Neuron (in vitro differentiated cells): ENCODE measurements around the gene DNMT3A.

Source experiments
- H2AFZ ChIP-seq: one replicate; pipeline ENCODE4 v1.6.1; 2013; ENCODE audit warnings: low read depth, mild to moderate bottlenecking, inconsistent platforms, low read length, moderate library complexity
- H3K27me3 ChIP-seq: one replicate; pipeline ENCODE4 v1.6.1; 2013; ENCODE audit warnings: low read length; ENCODE audit not compliant: insufficient read depth
- H3K36me3 ChIP-seq: one replicate; pipeline ENCODE4 v1.6.1; 2013; ENCODE audit warnings: low read length; ENCODE audit not compliant: insufficient read depth
- H3K4me1 ChIP-seq: one replicate; pipeline ENCODE4 v1.6.1; 2013; ENCODE audit warnings: low read length; ENCODE audit not compliant: insufficient read depth
- H3K4me3 ChIP-seq: 2 replicates; pipeline ENCODE4 v1.5.1; 2013; ENCODE audit warnings: mild to moderate bottlenecking, low read length, moderate library complexity
- H3K9me3 ChIP-seq: one replicate; pipeline ENCODE4 v1.6.1; 2013; ENCODE audit warnings: low read length

DNMT3A gene

DNA sequence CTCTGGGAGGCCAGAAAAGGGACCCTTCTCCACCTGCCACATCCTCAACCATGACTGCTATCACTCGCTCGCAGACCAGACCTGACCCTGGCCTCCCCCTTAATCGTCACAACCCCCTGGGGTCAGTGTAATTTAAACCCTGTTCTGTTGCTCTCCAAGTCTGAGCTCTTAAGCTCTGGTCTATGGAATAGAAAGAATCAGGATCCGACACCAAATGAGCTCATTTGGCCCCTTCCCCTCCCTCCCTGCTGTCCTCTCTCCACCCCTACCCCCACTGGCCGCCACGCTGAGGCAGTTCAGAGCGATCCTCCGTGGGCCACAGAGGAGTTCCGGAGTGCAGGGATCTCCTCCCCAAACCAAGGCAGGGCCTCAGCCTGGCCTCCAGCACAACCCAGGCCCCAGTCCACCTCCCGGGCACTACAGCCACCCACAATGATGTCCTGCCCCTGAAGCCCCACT is 5.3 kb downstream of the DNMT3A start:
- no peak overlapping the region for H3K4me3 ChIP-seq
- H3K9me3 ChIP-seq: no peaks in the 10 kb centered on the region
- no peak overlapping the region for H2AFZ ChIP-seq
- no peaks in the 10 kb centered on the region for H3K36me3 ChIP-seq
- H3K4me1 ChIP-seq: no peaks in the 10 kb centered on the region
- H3K27me3 ChIP-seq: no peaks in the 10 kb centered on the region

DNA sequence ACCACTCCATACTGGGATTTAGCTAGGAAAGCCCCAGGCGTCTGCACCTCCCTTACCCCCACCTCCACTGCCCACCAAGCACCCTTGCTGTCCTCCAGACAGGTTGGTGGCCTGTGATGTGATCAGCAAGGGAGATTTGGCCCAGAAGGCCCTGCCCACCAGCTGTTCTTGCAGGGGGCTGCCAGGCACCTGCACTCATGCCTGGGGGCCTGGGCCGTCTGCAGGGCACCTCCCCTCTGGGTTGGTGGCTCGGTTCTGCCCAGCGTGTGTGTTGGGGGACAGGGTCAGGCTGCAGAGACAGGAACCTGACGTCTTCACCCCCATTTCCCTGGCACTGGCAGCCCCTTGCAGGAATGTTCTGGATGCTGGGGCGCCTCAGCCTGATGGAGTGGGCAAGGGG is 5.8 kb downstream of the DNMT3A start:
- Histone ChIP-seq H3K4me1 (no peaks in the 10 kb centered on the region), H3K27me3 (no peaks in the 10 kb centered on the region)

DNA sequence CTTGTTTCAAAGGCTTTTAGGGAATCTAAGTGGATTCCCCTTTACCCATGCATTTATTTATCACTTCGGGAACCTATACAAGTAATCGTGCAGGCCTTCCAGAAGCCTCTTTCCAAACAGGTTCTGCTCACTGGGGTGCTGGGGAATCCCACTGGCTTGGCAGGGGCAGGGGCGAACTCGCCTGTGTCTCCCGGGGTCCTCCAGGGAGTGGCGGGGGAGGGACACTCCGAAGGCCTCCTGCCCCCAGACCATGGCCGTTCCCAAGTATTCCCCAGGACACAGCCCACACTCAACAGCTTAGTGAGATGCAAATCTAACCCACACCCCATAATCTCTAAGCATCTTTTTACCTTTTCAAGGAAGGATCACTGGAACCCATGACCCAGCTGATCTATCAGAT is 6.5 kb downstream of the DNMT3A start:
- Histone ChIP-seq H3K27me3 (no peaks in the 10 kb centered on the region), H3K4me1 (no peaks in the 10 kb centered on the region), H2AFZ (no peak overlapping the region), H3K36me3 (no peaks in the 10 kb centered on the region), H3K9me3 (no peaks in the 10 kb centered on the region), H3K4me3 (no peak overlapping the region)

More for the DNA sequence above, 5.8 kb downstream of the DNMT3A start:
- H3K4me3 ChIP-seq: no peak overlapping the region
- H3K36me3 ChIP-seq: no peaks in the 10 kb centered on the region
- no peak overlapping the region for H2AFZ ChIP-seq
- H3K9me3 ChIP-seq: no peaks in the 10 kb centered on the region

DNA sequence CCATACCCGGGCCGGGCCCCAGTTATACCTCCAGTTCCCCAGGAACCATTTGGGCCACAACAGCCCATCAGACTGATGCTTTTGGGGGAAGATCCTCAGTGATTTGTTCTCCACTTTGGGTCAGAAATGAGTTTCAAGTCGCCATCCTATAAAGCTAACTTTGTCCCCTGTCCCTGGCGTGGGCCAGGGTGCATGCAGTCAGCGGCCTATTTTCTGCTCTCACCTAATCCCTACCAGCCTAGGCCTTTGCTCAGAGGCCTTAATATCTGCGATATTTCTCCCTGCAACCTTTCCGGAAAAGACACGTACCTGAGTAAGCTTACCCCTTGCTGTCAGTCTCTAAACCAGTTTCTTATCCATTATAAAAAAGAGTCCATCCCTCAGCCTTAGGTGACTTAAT is 7.2 kb downstream of the DNMT3A start:
- no peaks in the 10 kb centered on the region for H3K4me1 ChIP-seq
- no peaks in the 10 kb centered on the region for H3K36me3 ChIP-seq
- no peak overlapping the region for H2AFZ ChIP-seq
- H3K27me3 ChIP-seq: no peaks in the 10 kb centered on the region
- no peaks in the 10 kb centered on the region for H3K9me3 ChIP-seq
- no peak overlapping the region for H3K4me3 ChIP-seq

DNA sequence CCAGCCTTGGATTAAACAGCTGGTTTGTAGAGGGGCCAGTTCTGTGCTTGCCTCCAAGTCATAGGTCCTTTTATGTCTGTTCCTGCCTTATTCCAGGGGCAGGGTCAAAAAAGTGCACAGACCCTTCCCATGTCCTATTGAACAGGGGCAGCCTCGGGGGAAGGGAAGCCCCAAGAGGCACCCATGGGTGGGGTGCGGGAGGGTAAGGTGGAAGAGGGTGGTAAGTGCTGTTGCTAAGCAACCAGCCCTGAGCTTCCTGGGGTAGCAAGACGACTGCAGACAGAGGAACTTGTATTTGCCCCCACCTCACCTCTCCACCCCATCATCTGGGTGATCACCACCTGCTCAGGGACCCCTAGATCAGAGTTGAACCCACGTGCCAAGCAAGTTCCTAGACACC is 7.7 kb downstream of the DNMT3A start:
- no peak overlapping the region for H3K4me3 ChIP-seq
- no peaks in the 10 kb centered on the region for H3K36me3 ChIP-seq
- H3K9me3 ChIP-seq: no peaks in the 10 kb centered on the region
- no peak overlapping the region for H2AFZ ChIP-seq
- H3K4me1 ChIP-seq: no peaks in the 10 kb centered on the region
- no peaks in the 10 kb centered on the region for H3K27me3 ChIP-seq

DNA sequence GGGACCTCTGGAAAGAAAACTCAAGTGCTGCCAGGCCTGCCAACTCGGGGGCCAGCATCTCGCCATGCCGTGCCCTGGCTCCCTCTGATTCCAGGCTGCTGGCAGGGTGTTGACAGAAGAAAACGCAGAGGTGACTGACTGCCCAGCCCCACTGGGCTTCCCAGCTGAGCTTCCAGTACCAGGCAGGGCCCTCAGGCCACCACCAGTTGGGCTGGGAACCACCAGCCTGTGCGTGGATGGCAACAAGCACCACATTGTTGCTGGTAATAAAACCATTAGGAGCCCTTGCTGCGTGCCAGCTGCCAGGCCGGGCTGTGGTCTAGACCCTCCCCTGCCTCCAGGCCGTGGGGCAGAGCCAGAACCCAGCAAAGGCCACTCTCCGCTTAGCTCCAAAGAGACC is 9.2 kb downstream of the DNMT3A start:
- no peaks in the 10 kb centered on the region for H3K27me3 ChIP-seq
- H3K4me3 ChIP-seq: no peak overlapping the region
- no peaks in the 10 kb centered on the region for H3K4me1 ChIP-seq

DNA sequence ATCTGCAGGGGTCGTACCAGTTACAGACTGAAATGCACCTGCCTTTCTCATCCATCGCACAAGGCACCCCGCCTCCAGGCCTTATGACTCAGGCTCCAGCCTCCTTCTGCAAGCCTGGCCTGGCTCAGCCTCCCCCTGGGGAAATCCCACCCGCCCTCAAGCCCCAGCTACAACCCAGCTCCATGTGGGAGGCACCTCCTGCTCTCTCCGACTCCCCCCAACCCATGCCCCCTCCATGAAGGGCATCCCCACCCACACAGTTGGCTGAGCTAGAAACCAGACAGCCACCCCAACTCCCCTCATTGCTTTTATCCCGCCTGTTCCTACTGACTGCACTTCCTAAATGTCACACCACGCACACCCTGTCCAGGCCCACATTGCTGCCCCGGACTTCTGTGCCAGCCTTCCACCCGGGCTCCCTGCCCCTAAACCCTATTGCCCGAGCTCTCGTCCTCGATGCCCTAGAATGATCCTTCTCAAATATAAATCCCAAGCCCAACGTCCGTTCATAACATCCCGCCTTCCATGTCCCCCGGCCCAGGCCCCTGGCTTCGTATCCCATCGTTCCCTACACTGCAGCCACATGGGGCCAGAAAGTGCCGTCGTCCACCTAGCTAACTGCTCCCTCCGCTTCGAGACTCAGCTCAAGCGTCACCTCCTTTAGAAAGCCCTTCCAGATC is 9.9 kb downstream of the DNMT3A start:
- H3K36me3 ChIP-seq: no peaks in the 10 kb centered on the region
- no peaks in the 10 kb centered on the region for H3K27me3 ChIP-seq
- no peak overlapping the region for H3K4me3 ChIP-seq
- H3K9me3 ChIP-seq: peaks cover 5% of the 10 kb centered on the region
- no peak overlapping the region for H2AFZ ChIP-seq
- no peaks in the 10 kb centered on the region for H3K4me1 ChIP-seq

More for the DNA sequence above, 9.2 kb downstream of the DNMT3A start:
- no peaks in the 10 kb centered on the region for H3K36me3 ChIP-seq
- H3K9me3 ChIP-seq: no peaks in the 10 kb centered on the region
- H2AFZ ChIP-seq: no peak overlapping the region

DNA sequence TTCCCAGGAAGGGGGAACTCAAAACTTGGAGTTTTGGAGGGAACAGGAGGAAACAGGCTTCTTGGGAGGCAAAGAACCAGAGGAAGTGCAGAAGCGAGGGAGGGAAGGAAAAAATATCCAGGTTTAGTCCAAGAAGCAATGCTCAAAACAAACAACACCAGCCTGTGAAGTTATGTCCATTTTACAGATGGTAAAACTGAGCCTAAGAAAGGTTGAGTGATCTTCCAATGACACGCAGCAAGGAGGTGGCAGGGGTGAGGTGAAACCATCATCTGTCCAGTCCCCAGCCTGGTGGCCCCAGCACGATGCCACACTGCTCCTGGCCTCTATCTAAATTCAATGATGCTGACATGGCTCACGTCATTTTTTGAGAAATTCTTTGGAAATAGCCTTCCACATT is 10.8 kb downstream of the DNMT3A start:
- Histone ChIP-seq H2AFZ (no peak overlapping the region), H3K4me3 (no peak overlapping the region), H3K9me3 (peaks cover 11% of the 10 kb centered on the region), H3K36me3 (no peaks in the 10 kb centered on the region), H3K4me1 (no peaks in the 10 kb centered on the region), H3K27me3 (no peaks in the 10 kb centered on the region)

DNA sequence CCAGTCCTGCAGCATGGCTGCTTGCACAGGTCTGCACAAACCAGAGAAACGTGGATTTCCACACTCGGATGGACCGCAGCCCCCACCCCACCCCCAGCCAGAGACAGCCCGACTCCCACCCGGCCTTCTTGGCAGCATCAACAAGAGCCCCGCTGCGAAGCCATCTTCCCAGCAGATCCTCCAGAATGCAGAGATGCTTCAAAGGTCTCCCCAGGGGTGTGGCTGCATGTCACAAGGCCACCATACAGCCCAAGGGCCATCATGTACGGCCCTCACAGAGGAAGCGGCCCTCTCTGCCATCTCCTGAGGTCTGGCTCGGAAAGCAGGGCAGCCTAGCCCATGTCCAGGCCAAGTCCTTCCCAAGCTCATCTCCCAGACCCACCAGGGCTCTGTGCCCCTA is 11.5 kb downstream of the DNMT3A start:
- Histone ChIP-seq H2AFZ (no peak overlapping the region), H3K9me3 (peaks cover 11% of the 10 kb centered on the region), H3K4me3 (no peak overlapping the region), H3K36me3 (no peaks in the 10 kb centered on the region), H3K27me3 (no peaks in the 10 kb centered on the region), H3K4me1 (no peaks in the 10 kb centered on the region)

DNA sequence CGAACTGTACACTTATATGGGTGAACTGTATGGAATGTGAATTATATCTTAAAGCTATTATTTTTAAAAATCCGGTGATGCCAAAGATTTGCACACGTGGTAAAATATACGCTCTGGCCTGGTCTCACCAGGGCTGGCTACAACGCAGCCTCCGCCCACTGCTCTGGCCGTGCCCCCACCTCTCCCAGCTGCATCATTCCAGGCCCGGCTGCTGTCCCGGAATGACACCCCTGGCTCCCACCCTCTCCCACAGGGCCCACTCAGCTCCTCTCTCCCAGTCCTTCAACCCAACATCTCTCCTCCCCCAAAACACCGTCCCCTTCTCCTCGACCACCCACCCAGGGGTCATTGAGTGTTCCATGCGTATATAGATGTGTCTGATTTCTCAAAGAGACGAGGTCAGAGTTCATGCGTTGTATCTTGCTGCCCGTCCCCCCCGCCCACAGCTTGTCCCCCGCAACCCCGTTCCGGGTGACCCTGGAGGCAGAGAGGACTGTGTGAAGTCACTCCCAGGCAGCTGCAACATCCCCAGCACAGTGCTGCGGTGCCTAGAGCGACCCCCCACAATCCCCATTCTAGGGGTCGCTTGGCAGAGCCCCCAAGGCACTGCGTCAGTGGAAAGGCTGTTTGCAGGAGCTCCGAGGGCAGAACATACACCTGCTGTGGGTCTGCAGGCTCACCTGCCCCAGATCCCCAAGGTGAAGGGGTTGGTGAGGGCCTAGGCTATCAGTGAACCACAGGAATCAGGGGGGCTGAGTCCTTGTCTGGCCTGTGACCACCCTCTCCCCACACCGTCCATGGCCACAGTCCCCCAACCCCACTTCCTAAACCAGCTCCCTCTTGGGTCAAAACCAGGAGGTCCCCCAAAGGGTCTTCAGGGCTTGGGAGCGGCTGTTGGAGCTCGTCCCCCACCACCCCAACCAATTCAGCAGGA is 13.3 kb downstream of the DNMT3A start:
- no peaks in the 10 kb centered on the region for H3K27me3 ChIP-seq
- no peaks in the 10 kb centered on the region for H3K4me1 ChIP-seq
- H3K4me3 ChIP-seq: no peak overlapping the region
- H3K9me3 ChIP-seq: peaks cover 13% of the 10 kb centered on the region
- no peaks in the 10 kb centered on the region for H3K36me3 ChIP-seq
- no peak overlapping the region for H2AFZ ChIP-seq

DNA sequence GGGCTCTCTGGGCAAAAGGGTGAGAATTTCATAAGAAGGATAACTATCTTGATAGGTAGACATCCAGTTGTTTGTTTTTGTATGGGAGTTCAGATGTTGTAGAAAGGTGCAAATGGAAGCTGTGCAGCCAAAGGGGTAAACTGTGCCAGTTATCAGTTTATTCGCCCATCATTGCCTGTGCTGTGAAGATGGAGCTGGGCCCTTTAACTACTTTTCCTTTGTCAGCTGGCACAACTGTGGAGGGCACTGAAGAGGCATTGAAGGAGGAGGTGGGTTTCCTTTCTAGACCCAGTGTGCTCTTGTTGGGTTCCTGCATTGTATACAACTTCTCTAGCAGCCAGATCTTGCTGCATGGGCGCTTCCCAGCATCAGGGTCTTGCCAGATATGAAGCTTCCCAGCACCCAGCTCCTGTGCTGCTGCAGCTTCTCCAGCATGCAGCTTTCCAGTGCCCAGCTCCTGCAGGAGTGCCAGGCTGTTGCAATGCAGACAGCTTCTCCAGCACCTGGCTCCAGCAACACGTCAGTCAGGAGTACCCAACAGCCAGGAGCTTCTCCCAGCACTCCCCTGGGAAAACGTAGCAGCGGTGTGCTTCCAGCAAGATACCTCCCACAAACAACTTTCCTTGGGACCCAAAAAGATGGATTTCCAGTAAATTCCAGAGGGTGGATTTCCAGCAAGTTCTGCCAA is 15.3 kb downstream of the DNMT3A start:
- Histone ChIP-seq H3K36me3 (no peaks in the 10 kb centered on the region), H3K4me1 (peaks cover 6% of the 10 kb centered on the region), H2AFZ (no peak overlapping the region), H3K9me3 (peaks cover 17% of the 10 kb centered on the region), H3K27me3 (no peaks in the 10 kb centered on the region), H3K4me3 (no peak overlapping the region)

DNA sequence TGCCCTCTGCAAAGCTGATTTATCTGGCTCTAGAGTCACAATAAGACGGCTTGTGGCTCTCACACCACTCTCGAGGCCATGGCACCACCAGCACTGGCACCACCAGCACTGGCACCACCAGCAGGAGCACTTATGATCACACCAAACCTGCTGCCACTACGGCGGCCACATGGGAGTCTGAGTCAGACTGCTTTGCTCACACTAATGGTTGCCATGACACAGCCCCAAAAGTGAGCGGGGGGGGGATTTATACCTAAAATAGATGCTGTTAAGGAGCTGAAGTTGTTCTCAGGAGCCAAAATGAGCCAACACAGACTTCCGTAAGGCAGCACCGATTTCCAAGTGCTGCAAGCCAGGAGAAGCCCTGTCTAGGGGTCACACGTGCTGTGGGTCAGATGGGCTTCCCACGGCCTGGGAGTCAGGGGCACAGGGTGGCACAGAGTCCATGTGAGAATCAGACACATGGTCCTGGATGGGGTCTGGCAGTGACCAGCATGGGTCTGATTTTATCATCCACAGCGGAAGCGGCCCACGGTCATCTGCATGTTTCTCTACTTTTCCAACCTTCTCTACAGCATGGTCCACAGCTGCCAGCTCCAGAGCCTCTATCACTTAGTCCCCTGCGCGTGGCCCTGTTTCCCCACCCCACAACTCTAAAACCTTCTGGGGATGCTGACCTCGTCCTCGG is 16.7 kb downstream of the DNMT3A start:
- peaks cover 6% of the 10 kb centered on the region for H3K4me1 ChIP-seq
- H3K27me3 ChIP-seq: no peaks in the 10 kb centered on the region
- H2AFZ ChIP-seq: no peak overlapping the region
- H3K9me3 ChIP-seq: peaks cover 18% of the 10 kb centered on the region
- H3K36me3 ChIP-seq: no peaks in the 10 kb centered on the region
- H3K4me3 ChIP-seq: no peak overlapping the region
